Dermis blood vessel endothelial cell (primary cell): ENCODE results near the gene UBE2QL1. TPM values are rescaled to one million over a fixed set of nuclear protein-coding genes. Genes with fewer than 3 reads are reported as not detected.

ENCODE experiments used
- DNase-seq: peaks from one replicate; pipeline ENCODE4 v3.0.0; 2010
- total RNA-seq: library from RNA; depleted of rRNA; stranded (reverse); fragments of >200 nt; gene quantifications from 2 replicates; pipeline ENCODE4 v1.2.3, GENCODE V29; 2014

UBE2QL1 gene, protein sequence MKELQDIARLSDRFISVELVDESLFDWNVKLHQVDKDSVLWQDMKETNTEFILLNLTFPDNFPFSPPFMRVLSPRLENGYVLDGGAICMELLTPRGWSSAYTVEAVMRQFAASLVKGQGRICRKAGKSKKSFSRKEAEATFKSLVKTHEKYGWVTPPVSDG
- total RNA-seq, result under 0.01 and 0.05 TPM in 2 replicates

DNA sequence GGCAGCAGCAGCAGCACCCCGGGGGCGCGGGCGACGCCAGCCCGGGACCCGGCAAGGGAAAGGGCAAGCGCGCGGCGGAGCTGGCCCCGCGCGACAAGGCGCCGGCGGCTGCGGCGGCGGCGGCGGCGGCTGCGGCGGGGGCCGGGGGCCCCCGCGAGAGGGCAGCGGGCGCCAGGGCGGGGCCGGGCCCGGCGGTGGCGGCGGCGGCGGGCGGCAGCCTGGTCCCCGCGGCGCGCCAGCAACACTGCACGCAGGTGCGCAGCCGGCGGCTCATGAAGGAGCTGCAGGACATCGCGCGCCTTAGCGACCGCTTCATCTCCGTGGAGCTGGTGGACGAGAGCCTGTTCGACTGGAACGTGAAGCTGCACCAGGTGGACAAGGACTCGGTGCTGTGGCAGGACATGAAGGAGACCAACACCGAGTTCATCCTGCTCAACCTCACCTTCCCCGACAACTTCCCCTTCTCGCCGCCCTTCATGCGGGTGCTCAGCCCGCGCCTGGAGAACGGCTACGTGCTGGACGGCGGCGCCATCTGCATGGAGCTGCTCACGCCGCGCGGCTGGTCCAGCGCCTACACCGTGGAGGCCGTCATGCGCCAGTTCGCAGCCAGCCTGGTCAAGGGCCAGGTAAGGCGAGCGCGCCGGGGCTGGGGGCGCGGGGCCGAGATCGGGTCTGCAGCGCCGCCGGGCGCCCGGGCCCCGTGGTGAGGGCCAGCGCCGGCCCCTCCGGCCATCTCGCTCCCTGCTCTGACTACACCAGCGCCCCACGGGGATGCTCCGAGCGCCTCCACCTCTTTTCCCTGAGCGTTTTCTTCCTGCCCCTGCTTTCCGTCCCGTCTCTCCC lies at the start of gene UBE2QL1:
Gene UBE2QL1 (plus strand): TSS at position 238 of the 843 bp plus-strand sequence. CDS start 35 bp downstream, at position 273.
- DNase-seq, result peak; percentile 39

- peak; percentile 22 for DNase-seq
Measured at GRCh38 chr5:6399980-6400910, 48.4 kb upstream of the UBE2QL1 start.

GRCh38 chr5:6401410-6401809 lies 47.2 kb upstream of the UBE2QL1 start:
- DNase-seq, result no peak

DNA sequence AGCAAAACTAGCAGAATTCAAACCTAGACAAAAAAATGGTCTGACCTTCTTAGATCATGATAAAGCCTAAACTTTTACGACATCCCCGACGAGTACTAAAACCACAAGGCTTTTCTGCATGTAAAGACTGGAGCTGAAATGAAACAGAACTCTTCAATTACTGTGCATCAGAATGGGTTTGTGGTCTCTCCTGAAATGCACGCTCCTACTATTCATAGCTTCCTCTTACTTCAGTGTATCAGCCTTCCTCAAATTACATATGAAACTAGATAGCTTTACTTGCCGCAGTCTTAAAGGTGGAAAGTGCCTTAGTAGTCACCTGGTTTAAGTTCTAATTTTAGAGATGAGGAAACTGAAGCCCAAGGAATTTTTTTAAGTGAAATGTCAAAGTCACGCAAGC lies 45.7 kb upstream of the UBE2QL1 start:
- DNase-seq, result no peak

GRCh38 chr5:6403416-6403815 lies 45.2 kb upstream of the UBE2QL1 start:
- no peak for DNase-seq

DNA sequence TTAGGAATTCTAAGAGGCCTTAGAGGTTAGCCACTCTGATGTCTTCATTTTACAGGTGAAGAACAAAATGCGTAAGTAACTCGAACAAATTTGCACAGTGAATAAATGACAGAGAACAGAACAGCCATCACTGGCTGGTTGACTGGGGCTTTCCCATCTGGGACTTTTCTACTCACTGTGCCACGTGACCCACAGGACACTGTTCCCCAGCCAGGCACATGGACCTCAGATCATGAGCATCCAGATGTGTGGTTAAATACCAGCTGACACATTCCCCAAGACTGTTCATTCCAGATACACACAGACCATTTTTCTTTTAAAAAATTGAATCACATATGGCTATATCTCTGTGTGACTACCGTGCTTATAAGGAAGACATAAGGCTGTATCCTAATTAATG lies 44.5 kb upstream of the UBE2QL1 start:
- DNase-seq, result no peak

GRCh38 chr5:6405591-6405990 lies 43.1 kb upstream of the UBE2QL1 start:
- DNase-seq, result no peak

DNA sequence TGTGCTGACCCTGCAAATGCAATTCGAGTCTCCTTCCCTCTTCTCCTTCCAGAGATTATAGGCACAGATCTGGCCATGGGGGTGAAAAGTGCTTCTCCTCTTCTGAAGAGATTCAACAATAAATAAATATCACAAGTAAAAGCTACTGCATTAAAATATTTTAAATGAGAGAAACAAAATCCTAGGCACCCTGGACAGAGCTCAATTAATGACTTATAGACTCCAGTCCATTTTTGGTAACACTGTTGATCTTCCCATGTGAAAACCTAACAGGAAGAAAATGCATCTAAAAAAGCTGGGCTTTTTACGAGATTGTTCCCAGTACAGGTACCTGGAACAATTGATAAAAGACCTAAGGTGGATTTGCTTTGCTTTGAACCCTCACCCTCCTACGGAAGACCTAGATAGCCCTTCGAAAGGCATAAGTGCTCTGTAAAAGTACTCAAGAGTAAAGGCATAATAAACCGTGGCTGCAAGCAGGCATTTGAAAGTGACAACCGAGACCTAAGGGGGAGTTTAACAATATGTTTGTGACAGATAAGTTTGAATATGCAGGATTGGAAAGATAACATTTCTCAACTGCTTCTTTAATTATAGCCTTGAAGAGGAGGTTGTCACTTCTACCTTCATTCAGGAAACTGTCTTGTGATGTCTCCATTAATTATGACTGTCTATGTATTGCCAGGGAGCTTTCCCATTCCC lies 41.0 kb upstream of the UBE2QL1 start:
- no peak for DNase-seq

DNA sequence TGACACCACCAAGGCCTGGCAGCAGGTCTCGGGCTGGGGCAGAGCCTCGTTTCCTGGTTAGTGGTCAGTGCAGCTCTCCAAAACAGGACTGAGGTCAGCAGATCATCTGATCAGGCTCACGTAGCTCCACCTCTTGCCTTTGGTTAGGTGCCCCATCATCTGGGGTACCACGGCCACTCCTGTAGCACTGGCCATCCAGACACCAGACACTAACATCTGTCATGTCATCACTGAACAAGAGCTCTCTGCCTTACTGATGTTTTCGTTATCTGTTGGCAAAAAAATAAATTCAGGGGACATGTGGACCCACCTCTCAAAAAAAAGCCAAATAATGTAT lies 40.4 kb upstream of the UBE2QL1 start:
- no peak for DNase-seq

- DNase-seq, result no peak
Measured at GRCh38 chr5:6408627-6409446, 39.8 kb upstream of the UBE2QL1 start.

DNA sequence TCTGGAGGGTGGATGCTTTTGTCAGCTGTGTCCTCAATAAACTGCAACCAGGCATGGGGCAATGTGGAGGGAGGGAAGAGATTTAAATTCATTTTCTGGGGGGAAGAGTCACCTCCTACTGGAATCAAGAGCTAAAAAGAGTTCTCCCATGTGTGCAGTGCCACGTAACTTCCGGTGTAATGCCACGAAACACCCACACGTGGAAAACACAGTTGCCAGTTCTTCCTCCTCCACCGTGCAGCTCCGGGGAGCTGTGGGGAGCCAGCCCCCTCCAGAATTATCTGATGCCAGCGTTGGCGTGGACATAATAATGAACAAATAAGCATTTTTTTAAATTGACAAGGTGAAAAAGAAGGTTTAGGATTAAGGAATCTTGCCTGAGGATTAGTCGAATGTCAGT lies 38.2 kb upstream of the UBE2QL1 start:
- DNase-seq, result no peak

- DNase-seq, result no peak
Measured at GRCh38 chr5:6411141-6411540, 37.5 kb upstream of the UBE2QL1 start.

DNA sequence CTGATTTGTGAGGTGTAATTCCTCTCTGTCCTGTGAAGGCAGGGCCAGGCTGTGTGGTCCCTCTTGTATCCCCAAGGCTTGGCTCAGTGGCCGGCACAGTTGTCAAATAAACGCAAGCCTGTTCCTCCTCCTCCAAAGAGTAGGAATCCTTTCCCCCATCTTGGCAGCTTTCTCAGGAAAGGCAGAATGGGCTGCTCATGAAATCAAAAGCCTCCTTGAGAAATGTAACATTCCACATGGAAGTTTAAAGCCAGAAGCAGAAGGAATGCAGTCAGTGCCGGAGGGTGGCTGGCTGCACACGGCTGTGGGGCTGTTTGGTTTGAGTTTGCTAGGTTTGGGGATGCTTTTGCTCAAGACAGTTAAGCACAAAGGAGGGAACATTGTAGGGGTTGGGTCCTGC lies 35.8 kb upstream of the UBE2QL1 start:
- no peak for DNase-seq

- DNase-seq, result no peak
Measured at GRCh38 chr5:6417657-6418056, 31.0 kb upstream of the UBE2QL1 start.

DNA sequence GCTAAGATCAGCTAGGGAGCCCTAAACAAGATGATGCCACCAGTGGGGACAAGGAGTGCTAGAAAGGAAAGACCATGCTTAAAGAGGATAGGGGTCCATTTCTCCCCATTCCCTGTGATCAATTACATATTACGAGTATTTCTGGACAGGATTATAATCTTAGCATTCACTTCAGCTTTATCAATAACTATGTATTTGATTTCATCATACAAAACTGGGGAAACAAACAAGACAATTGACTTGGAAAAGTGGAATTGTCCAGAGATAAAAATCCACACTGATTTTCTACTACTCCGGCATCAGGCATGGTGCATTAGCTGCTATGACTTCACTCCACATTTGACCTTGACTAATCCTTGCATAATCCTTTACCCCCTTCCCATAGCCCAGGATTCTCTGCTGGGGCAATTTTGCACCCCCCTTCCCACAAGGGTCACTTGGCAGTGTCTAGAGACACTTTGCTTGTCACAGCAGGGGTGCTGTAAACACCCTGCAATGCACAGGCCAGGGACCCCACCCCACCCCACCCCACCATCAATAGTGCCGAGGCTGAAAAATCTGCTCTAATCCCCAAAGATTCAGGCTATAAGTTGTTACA lies 29.9 kb upstream of the UBE2QL1 start:
- no peak for DNase-seq

GRCh38 chr5:6419340-6419852 lies 29.3 kb upstream of the UBE2QL1 start:
- DNase-seq, result peak; percentile 81

DNA sequence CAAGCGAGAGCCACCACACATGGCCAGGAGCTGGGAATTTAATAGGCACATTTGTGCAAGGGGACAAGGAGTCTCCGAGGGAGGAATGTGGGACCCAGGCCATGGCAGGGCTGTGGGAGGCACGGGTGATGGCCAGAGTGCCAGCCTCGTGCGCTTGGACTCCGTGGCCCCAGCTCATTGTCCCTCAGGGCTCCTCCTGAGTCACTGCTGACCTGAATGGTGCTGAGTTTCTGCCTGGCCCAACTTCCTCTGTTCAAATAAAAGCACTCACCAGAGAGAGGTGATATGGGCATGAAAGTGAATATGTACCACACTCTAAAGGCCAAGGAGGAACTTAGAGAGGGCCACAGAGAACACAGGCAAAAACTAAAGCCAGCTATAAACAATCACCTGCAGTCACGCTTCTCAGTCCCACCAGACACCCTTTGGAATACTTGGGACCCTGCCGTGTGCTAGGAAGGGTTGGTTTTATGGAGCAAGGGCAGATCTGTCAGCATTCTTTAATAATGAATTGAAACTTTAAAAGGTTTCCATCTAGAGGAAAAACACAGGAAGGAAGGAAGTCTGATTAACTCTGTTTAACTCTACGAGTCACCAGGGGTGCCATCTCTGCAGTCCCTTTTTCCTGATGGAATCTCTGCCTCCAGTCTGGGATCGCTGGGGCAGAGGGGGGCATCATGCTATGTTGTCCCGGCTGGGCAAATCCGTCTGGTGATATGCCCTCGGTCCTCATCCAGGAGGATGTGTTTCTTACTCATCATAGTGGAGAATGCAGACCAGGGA lies 25.1 kb upstream of the UBE2QL1 start:
- DNase-seq, result peak; percentile 26

GRCh38 chr5:6424110-6424659 lies 24.5 kb upstream of the UBE2QL1 start:
- DNase-seq, result no peak

GRCh38 chr5:6424700-6425099 lies 24.0 kb upstream of the UBE2QL1 start:
- no peak for DNase-seq

DNA sequence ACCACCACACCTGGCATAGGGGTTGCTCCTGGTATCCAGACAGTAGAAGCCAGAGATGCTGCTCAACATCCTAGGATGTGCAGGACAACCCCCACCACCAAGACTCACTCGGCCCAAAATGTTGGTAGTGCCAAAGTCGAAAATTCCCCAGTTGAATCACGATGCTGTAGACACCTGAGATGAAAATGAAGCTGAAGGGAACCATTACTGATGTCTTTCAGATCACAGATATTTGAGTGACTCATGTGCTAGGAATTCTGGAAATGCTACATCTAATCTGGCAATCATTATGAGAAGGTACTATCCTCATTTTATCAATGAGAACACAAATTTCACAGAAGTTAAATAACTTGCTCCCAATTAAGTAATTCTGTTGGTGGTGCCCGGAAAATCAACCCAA lies 21.0 kb upstream of the UBE2QL1 start:
- DNase-seq, result no peak
